B cell (primary cell): ENCODE data around the gene FXR1. TPM values are rescaled to one million over a fixed set of nuclear protein-coding genes. Genes with fewer than 3 reads are reported as not detected.

Source experiments
- ATAC-seq: fragments of 200-7000 bp; cut with Tn5 transposase; one replicate; pipeline ENCODE4 v1.10.0; 2021; ENCODE audit warnings: low read depth, mild to moderate bottlenecking, moderate number of reproducible peaks, moderate library complexity
- CTCF ChIA-PET: fragments of 350-600 bp; sonication (Branson Sonifier 250); formaldehyde crosslinking; loops from one replicate; lab custom pipeline; 2021; ENCODE audit warnings: antibody characterized with exemption, inconsistent platforms; lab: Charles Lee
- POLR2A ChIA-PET: fragments of 350-600 bp; sonication (Branson Sonifier 250); formaldehyde crosslinking; loops from one replicate; lab custom pipeline; 2021; ENCODE audit warnings: antibody characterized with exemption; lab: Charles Lee
- DNase-seq: peaks from one replicate; pipeline ENCODE4 v3.0.0; 2013
- H2AFZ ChIP-seq: 2 replicates; pipeline ENCODE4 v1.6.1; 2012; ENCODE audit warnings: mild to moderate bottlenecking, low read depth, low read length; ENCODE audit not compliant: insufficient read depth, poor library complexity, severe bottlenecking
- H3K27ac ChIP-seq, 2 donors: 1 replicate in 1 of 2; 2 replicates in 1 of 2; pipeline ENCODE4 v1.5.1; 2012 to 2013; ENCODE audit warnings: low read length in 2 of 2, mild to moderate bottlenecking in 2 of 2, moderate library complexity in 1 of 2
- H3K27me3 ChIP-seq, 4 experiments: fragments of 200-600 bp in 1 of 4; sonication (generic) in 1 of 4; replicated peaks in 1 of 4; 1 replicate in 2 of 4; 2 replicates in 2 of 4; pipeline versions ENCODE4 v1.6.1 to v1.7.0; 2013 to 2016; ENCODE audit warnings: low read length in 3 of 4, mild to moderate bottlenecking in 2 of 4, mixed read lengths in 1 of 4, moderate library complexity in 1 of 4; ENCODE audit not compliant: insufficient read depth in 4 of 4, control insufficient read depth in 3 of 4; ENCODE audit errors: control extremely low read depth in 1 of 4
- H3K36me3 ChIP-seq, 2 experiments: replicated peaks in 1 of 2; 1 replicate in 1 of 2; 2 replicates in 1 of 2; pipeline versions ENCODE4 v1.6.1 to v1.7.1; 2013; ENCODE audit warnings: low read length in 1 of 2; ENCODE audit not compliant: insufficient read depth in 2 of 2, control insufficient read depth in 1 of 2; ENCODE audit errors: control extremely low read depth in 1 of 2, extremely low read depth in 1 of 2
- H3K4me1 ChIP-seq, 2 donors: fragments of 200-600 bp in 1 of 2; sonication (generic) in 1 of 2; 1 replicate in 1 of 2; 2 replicates in 1 of 2; pipeline versions ENCODE4 v1.5.1 to v1.6.1; 2013 to 2017; ENCODE audit warnings: low read length in 2 of 2; ENCODE audit not compliant: control insufficient read depth in 2 of 2, insufficient read depth in 2 of 2
- H3K4me2 ChIP-seq: replicated peaks from 2 replicates; pipeline ENCODE3; 2012; ENCODE audit warnings: mild to moderate bottlenecking, low read depth, low read length; ENCODE audit not compliant: poor library complexity, severe bottlenecking
- H3K4me3 ChIP-seq, 5 experiments: fragments of 200-600 bp in 1 of 5; sonication (generic) in 1 of 5; 1 replicate in 3 of 5; 2 replicates in 2 of 5; pipeline versions ENCODE4 v1.5.1 to v1.7.0; 2011 to 2016; ENCODE audit warnings: low read length in 4 of 5, mild to moderate bottlenecking in 4 of 5, low read depth in 2 of 5, control low read depth in 1 of 5, moderate library complexity in 1 of 5; ENCODE audit not compliant: insufficient read depth in 1 of 5; ENCODE audit errors: control extremely low read depth in 1 of 5, extremely low read depth in 1 of 5
- H3K79me2 ChIP-seq: fragments of 200-600 bp; sonication (generic); one replicate; pipeline ENCODE4 v1.6.0; 2016; ENCODE audit warnings: low read length; ENCODE audit not compliant: control insufficient read depth, insufficient read depth
- H3K9ac ChIP-seq: fragments of 200-600 bp; sonication (generic); 2 replicates; pipeline ENCODE4 v1.6.1; 2017; ENCODE audit warnings: mild to moderate bottlenecking, low read length, moderate library complexity
- H3K9me3 ChIP-seq, 3 donors: one replicate each; pipeline versions ENCODE4 v1.6.1 to v1.7.1; 2013; ENCODE audit warnings: low read length in 2 of 3; ENCODE audit not compliant: control insufficient read depth in 2 of 3, insufficient read depth in 1 of 3; ENCODE audit errors: control extremely low read depth in 1 of 3
- H4K20me1 ChIP-seq: 2 replicates; pipeline ENCODE4 v1.6.0; 2012; ENCODE audit warnings: mild to moderate bottlenecking, low read length; ENCODE audit not compliant: insufficient read depth, control insufficient read depth, poor library complexity, severe bottlenecking
- H3K27ac Mint-ChIP-seq: one replicate; pipeline ENCODE4 v1.8.0; 2021; ENCODE audit warnings: mixed read lengths
- H3K27me3 Mint-ChIP-seq: one replicate; pipeline ENCODE4 v1.8.0; 2021; ENCODE audit warnings: mixed read lengths
- H3K4me1 Mint-ChIP-seq: one replicate; pipeline ENCODE4 v1.8.0; 2021; ENCODE audit warnings: mixed read lengths
- H3K4me3 Mint-ChIP-seq: one replicate; pipeline ENCODE4 v1.8.0; 2021; ENCODE audit warnings: mixed read lengths
- H3K9me3 Mint-ChIP-seq: one replicate; pipeline ENCODE4 v1.8.0; 2022; ENCODE audit warnings: mixed read lengths; ENCODE audit not compliant: insufficient read depth
- CTCF ChIP-seq: fragments of 200-600 bp; IDR thresholded peaks from one replicate; pipeline ENCODE4 v1.8.0; 2022; ENCODE audit warnings: antibody characterized with exemption, mild to moderate bottlenecking
- EZH2 ChIP-seq: IDR thresholded peaks from 2 replicates; pipeline ENCODE4 v1.6.1; 2012; ENCODE audit warnings: borderline replicate concordance, low read depth, mild to moderate bottlenecking, moderate library complexity, low read length; ENCODE audit not compliant: insufficient read depth, poor library complexity, severe bottlenecking
- WGBS: methylation state at CpG from one replicate; pipeline ENCODE4 v1.1.5; 2013; ENCODE audit warnings: missing lambda C conversion rate; ENCODE audit not compliant: insufficient coverage; 5-methylcytosine and 5-hydroxymethylcytosine counted together
- intact Hi-C: fragments of 100-400 bp; cut with micrococcal nuclease; formaldehyde crosslinking; loops from one replicate; pipeline ENCODE4 v1.10.0; 2022
- polyA plus RNA-seq: library from polyadenylated mRNA; depleted of rRNA; stranded (reverse); fragments of >200 nt; gene quantifications from 2 replicates; pipeline ENCODE4 v1.2.3, GENCODE V29; 2012
- total RNA-seq, 2 donors: library from RNA; stranded (reverse); fragments of 120-200 nt in 1 of 2; gene quantifications; 1 replicate in 1 of 2; 2 replicates in 1 of 2; pipeline versions ENCODE4 v1.2.3 to v1.2.4, GENCODE V29; 2013 to 2022

The FXR1 gene
- total and polyA plus RNA-seq, 2 donors (not counting 1 experiment from before 2014, with no cell fraction given) = 43.4 to 144 TPM

- intact Hi-C loops = no loop called here
These were observed 1.6 kb upstream of the FXR1 start for GRCh38 chr3:180910823-180911222.

More at GRCh38 chr3:180910823-180911222, 1.6 kb upstream of the FXR1 start:
- H3K4me2 ChIP-seq = no peak overlapping the region
- POLR2A ChIA-PET = no interaction called here
- H2AFZ ChIP-seq = peak overlapping the region; percentile 96
- Mint-ChIP-seq H3K27me3 (no peaks in the 10 kb centered on the region), H3K4me1 (peaks cover 46% of the 10 kb centered on the region), H3K4me3 (peak overlapping the region; percentile 32), H3K9me3 (no peaks in the 10 kb centered on the region), H3K27ac (peak overlapping the region; percentile 75)
- no peaks in the 10 kb centered on the region for H3K27me3 ChIP-seq
- H3K4me3 ChIP-seq = no peak overlapping the region
- no peak overlapping the region for H3K9ac ChIP-seq
- H3K36me3 ChIP-seq = peaks cover 0 to 12% of the 10 kb centered on the region in 2 experiments
- H3K27ac ChIP-seq = peak overlapping the region; percentile 16 to 97
- ATAC-seq (no peak), DNase-seq (no peak)
- H4K20me1 ChIP-seq = peaks cover 7% of the 10 kb centered on the region
- H3K4me1 ChIP-seq = peaks cover 22 to 27% of the 10 kb centered on the region in 2 donors
- CTCF ChIA-PET = interaction anchor here (1.6 kb wide), 1 partner anchor 12 kb away, joined by 3 read pairs; no protein-coding TSS in a partner anchor
- peaks cover 83% of the 10 kb centered on the region for H3K79me2 ChIP-seq
- WGBS = 88% methylated on average over 1 of the region's 4 CpGs
- no peaks in the 10 kb centered on the region for H3K9me3 ChIP-seq
- no peak for TF ChIP-seq CTCF
- TF ChIP-seq EZH2 = no peak
